T47D (cell line): Measurements from ENCODE around the gene LANCL1.
"Not testable (repeated sequence)": the region's sequence is repeated elsewhere in the genome, so short reads cannot be mapped to it uniquely, and the experiment has no call there.

ENCODE experiments used
- DNase-seq, 2 experiments: peaks; one replicate each; pipeline versions ENCODE4 v3.0.0 to v3.0.0-alpha.2; 2011 to 2012; ENCODE audit warnings: low read depth in 1 of 2, low spot score in 1 of 2
- JUND ChIP-seq: IDR thresholded peaks from 2 replicates; pipeline ENCODE4 v1.6.1; 2012; ENCODE audit warnings: low read depth
- in situ Hi-C: cut with HindIII; loops from 2 replicates; pipeline ENCODE4 v1.10.0; 2016; ENCODE audit warnings: low sequenced_read_pairs, low pct_unique_long_range_greater_than_20kb

Gene LANCL1

DNA sequence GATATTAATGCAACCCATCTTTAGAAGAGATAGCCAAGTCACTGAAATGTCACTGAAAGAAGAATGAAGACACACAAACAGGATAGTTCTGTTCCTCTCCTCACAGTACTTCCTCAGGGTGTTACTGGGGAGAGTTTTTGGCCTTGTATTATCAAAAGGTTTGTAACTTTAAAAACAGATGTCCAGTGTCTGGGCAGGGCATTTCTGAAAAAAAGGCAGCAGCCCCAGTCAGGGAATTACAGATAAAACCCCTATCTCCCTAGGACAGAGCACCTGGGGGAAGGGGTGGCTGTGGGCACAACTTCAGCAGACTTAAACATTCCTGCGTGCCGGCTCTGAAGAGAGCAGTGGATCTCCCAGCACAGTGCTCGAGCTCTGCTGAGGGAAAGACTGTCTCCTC is 30.8 kb downstream of the LANCL1 start:
- in situ Hi-C loops: no loop called here
- no peak for TF ChIP-seq JUND
- no peak for DNase-seq

DNA sequence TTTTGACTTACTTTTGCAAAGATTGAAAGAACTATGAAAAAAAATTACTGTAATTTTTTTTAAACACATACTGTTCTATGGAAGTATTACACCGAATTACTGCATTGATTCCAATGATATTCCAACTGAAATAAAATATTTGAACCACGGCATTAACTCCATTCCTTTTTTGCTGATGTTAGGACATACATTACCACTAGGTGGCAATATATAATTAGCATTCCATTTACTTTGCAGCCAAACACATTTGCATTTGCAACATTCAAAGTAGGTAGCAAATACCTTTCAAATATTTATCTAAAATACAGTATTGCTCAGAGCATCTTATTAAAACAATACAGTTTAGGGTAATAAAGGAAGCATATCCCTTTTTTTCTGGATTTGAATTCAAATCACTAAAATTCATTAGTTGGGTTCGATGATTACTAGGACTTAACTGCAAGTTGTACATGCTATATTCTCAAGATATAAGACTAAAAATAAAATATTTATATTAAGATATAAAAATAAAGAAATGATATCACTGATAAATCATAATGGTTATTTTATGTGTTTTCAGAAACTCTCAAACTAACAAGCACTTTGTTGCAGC is 31.3 kb downstream of the LANCL1 start:
- no peak for TF ChIP-seq JUND
- peak in 1 of 2 experiments; percentile 26 for DNase-seq
- in situ Hi-C loops: no loop called here

DNA sequence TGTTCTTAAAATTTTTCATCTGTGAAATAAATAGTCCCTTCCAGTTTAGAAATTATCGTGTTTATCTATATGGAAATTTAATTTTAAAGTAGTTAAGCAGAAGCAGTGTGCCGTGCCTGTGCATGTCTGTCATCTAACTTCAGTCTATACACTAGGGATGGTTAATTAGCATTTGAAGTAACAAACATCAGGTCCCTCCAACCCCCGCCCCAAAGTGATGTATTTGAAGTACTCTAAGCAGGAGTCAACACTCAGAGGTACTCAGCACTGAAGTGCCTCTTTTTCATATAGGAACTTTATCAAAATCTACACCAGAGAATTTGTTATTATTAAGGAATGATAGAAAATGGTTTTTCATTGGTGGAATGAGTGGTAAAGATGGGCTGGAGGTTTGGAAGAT is 33.0 kb downstream of the LANCL1 start:
- no peak for DNase-seq
- no peak for TF ChIP-seq JUND
- in situ Hi-C loops: no loop called here

DNA sequence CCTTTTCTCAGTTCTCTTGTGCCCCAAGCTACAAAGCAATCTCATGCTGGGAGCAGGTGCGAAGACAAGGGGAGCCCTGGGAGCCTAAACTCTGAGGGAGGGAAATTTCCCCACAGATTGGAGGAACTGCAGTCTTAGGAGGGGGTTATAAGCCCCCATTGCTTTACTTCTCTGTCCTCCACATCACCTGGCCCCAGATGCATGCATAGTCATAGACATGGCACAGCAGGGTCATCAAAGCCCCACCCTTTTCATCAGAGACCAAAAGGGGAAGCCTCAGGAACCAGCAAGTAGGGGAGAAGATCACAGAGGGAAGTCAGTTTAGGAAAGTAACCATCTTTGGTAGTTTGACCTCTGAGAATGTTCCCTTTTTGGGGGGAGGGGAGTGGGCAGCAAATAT is 33.7 kb downstream of the LANCL1 start:
- no peak for TF ChIP-seq JUND
- in situ Hi-C loops: no loop called here
- DNase-seq: no peak

DNA sequence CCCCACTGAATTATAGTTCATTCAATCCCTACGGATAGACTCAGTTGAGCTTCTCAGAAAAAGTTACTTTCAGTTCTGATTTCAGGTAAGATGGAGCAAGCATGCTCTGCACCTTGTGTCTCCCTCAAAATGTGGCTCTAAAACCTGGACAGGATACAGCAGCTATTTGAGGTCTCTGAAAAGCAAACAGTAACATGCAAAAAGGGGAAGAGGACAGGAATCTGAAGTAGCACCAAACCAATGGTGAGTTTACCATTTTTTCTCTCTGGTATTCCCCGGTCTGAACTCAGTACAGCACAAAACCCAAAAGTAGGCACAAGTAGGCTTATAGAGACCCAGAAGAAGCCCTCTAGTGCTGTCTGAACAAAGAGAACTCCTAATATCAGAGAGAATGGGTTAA is 34.1 kb downstream of the LANCL1 start:
- no peak for DNase-seq
- TF ChIP-seq JUND: no peak
- in situ Hi-C loops: no loop called here

DNA sequence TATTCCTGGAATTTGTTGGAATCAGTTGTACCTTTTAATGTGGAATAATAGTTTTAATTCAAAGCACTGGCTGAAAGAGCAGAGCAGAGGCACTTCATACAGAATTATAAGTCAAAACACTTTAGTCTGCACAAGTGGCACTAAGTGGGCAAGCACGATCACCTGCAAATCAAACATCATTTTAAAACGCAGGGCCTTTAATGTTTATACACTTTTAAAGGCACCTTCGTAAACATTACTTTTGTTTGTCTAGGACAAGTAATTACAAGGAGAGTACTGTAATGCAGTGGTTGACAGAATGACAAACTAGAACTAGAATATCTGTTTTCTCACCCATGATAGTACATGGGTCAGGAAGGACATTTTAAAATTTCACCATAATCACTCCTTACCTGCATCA is 36.4 kb downstream of the LANCL1 start:
- DNase-seq: no peak
- in situ Hi-C loops: no loop called here
- no peak for TF ChIP-seq JUND

DNA sequence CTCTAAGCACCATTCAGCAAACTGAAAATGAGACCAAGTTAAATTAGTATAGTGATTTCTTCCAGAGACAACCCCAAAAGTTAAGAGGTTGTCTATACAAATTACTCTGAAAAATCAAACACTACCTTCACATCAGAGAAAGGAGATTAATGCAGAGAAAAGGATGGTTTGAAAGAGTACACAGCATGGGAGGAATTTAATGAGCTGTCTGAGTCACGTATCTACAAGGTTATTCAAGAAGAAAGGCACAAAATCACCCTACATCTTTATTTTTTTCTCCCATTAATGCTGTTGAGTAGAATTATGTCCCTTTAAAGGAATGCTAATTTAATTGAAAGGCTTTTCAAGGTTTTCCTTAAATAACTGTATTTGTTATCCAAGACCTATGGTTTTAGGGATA is 41.1 kb downstream of the LANCL1 start:
- in situ Hi-C loops: no loop called here
- TF ChIP-seq JUND: no peak
- DNase-seq: no peak

DNA sequence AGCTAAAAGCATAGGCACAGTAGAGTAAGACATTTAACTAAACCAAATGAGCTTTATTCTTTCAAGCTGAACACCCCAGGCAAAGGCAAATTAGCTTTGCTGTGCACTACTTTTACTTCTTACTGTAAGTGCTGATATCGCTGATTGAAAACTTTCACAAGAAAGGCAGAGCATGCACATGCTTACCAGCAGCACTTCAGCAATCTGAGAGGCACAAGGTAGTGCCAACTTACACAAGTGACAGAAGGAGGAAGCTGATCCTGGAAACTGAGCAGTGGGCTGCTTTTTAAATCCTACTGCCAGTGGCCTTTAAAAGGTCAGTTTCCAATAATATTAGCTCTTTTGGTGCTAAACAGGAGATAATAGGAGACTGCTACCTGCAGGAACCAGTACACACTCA is 43.9 kb downstream of the LANCL1 start:
- in situ Hi-C loops: no loop called here
- no peak for TF ChIP-seq JUND
- DNase-seq: no peak

DNA sequence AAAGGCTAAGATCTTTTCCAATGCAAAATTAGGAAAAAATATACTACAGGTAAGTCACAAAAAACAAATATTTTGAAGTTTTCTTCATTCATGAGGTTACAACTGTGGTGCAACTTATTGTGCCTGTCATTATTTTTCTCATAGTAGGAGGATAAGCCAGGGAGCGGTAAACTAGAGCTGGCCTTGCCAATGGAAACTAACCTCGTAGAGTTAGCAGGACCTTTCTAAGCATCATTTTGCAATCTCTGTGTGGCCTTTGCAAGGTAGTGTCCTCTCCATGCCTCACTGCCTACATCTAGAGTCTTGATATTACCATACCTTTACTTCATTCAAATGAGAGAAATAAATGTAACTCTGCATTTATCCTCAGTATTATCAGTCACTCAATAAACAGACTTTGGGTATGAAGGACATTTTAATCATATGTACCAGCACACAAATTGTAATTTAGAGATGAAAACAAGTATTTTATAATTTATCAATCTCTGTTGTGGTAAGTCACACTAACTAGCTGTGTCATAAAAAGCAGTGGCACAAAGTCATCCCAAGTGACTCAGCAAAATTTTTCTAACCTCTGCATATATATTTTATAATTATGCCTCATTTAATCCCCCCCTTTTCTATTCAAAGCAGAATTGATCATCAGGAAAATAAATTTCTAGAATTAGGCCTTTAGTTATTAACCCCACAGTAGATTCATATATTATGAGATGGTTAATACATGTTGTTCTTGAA is 47.0 kb downstream of the LANCL1 start:
- TF ChIP-seq JUND: no peak
- in situ Hi-C loops: no loop called here
- DNase-seq: no peak

DNA sequence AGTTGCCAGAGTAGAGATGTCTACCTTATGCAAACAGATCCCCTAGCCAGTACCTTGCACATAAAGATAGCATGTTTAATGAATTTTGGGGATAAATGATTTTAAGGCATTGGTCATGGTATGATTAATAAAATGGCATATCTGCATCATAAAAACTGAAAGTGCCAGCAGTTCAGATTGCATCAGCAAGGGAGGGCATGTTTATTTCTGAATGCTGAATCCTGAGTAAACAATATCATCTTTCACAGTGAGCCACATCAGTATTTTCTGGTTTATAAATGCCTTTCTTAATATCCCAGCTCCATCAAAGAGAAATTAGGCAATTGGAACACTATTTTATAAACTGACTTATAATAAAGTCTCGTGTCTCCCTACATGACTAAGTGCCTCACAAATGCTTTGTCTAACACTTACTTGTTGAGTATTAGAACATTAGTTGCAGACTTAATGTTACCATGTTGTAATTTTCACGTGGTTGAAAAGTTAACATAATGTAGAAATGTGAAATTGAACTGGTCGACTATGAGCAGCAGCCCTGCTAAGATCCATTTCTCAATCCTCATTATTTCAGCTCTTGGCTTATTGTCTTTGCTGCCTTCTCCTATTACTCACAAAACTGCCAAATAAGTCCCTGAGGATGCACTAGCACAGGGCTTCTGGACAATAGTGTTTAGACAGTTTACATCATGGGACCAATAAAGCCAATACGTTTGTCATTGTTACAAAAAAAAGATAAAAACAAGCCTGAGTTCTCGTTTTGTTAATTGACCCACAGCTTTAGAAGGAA is 48.0 kb downstream of the LANCL1 start:
- TF ChIP-seq JUND: no peak
- in situ Hi-C loops: no loop called here
- no peak for DNase-seq

DNA sequence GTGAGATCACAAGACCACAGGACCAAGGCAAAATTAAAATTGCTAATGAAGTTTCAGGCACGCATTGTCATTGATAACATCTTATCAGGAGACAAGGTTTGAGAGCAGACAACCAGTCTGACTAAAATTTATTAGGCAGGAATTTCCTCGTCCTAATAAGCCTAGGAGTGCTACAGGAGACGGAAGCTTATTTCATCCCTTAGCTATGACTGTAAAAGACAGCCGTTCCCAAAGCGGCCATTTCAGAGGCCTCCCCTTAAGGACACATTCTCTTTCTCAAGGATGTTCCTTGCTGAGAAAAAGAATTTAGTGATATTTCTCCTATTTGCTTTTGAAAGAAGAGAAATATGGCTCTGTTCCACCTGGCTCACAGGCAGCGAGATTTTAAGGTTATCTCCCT is 49.2 kb downstream of the LANCL1 start:
- in situ Hi-C loops, DNase-seq: not testable (repeated sequence)

DNA sequence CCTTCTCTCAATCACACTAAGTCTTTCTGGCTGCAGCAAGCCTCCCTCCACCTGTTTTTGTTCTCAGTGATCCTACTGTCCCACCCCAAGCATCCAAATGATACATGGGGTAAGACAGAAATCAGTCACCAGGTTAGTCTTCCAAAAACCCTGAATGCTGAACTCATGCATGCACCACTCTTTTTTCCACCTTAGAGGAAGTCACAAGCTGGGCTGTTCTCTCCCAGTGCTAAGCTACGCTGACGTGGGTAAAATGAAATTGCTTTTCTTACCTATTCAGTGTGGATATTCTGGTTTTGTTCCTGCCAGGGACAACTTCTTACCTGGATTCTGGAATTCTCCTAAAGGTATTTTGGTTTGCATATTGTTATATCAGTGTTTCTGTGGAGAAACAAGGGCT is 54.2 kb downstream of the LANCL1 start:
- DNase-seq: no peak
- in situ Hi-C loops: no loop called here
- no peak for TF ChIP-seq JUND

DNA sequence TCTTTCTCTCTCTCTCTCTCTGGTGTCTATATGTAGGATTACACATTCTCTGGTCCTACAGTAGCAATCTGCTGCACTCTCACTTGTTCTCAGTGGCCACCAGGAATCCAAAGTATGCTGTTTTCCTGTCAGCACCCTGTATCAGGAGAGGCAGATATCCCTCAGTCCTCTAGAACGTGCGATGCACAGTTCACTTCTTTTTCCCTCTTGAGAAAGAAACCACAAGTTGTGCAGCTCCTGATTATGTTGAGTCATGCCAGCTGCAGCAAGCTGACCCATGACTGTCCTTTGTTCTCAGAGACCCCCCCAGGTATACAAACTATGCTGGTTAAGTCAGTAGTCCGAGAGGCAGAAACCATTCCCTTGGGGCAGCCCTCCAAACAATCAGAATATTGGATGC is 54.6 kb downstream of the LANCL1 start:
- TF ChIP-seq JUND: no peak
- DNase-seq: no peak
- in situ Hi-C loops: no loop called here

DNA sequence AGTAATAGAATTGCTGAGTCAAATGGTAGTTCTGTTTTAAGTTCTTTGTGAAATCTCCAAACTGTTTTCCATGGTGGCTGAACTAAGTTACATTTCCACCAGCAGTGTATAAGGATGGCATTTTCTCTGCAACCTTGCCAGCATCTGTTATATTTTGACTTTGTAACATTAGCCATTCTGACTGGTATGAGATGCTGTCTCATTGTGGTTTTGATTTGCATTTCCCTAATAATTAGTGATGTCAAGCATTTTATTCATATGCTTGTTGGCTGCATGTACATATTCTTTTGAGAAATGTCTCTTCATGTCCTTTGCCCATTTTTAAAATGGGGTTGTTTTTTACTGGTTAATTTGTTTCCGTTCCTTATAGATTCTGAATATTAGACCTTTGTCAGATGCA is 63.9 kb downstream of the LANCL1 start:
- no peak for DNase-seq
- in situ Hi-C loops: no loop called here
- TF ChIP-seq JUND: no peak
